NCI-H146 treated with DMSO at 0.1 percent for 48 hours (cell line): ENCODE results near the gene SLC27A6.
"Not testable (repeated sequence)": the region's sequence is repeated elsewhere in the genome, so short reads cannot be mapped to it uniquely, and the experiment has no call there.

Experiments used
- DNase-seq: peaks from one replicate; lab custom pipeline; 2025; ENCODE audit not compliant: unreplicated experiment; lab: John Stamatoyannopoulos, UW

Gene SLC27A6, protein sequence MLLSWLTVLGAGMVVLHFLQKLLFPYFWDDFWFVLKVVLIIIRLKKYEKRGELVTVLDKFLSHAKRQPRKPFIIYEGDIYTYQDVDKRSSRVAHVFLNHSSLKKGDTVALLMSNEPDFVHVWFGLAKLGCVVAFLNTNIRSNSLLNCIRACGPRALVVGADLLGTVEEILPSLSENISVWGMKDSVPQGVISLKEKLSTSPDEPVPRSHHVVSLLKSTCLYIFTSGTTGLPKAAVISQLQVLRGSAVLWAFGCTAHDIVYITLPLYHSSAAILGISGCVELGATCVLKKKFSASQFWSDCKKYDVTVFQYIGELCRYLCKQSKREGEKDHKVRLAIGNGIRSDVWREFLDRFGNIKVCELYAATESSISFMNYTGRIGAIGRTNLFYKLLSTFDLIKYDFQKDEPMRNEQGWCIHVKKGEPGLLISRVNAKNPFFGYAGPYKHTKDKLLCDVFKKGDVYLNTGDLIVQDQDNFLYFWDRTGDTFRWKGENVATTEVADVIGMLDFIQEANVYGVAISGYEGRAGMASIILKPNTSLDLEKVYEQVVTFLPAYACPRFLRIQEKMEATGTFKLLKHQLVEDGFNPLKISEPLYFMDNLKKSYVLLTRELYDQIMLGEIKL

GRCh38 chr5:128965011-128965637 is at the start of gene SLC27A6:
SLC27A6 (plus strand) TSS chr5:128965488; CDS start chr5:128966138, 650 bp downstream.
- DNase-seq, result no peak

GRCh38 chr5:128919542-128919941 is 45.7 kb upstream of the SLC27A6 start:
- DNase-seq, result no peak

DNA sequence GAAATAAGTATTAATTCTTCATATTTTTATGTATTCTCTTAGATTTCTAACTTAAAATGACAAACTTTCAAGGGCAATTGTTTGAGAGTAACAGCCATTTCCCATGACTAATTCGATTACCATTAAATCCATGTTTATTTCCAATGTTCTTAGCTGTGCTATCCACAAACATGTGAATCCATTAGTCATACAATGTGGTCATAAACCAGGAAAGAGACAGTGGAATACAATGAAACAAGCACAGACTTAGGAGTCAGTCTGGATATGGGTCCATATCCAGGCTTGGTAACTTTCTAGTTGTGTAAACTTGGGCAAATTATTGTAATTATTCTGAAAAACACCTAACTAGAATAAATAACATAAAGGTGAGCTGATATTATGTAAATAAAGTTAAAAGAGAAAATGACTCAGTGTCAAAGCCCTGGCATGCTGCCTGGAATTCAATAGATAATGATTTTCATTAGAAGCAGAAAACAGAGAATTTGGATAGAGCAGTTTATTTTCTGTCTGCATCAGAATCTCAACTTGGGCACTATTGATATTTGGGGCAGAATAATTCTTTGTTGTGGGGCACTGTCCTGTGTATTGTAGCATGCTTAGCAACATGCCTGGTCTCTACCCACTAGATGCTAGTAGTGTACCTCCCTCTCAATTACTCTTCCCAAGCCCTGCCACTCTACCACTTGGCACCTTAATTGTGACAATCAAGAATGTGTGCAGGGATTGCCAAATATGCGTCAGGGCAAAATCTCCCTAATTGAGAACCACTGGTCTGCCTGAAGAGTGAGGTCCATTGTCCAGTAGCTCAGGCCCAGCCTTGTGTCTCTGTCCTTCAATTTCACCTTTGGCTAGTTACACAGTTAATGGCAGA is 44.7 kb upstream of the SLC27A6 start:
- DNase-seq, result no peak

- DNase-seq, result no peak
These were observed 41.0 kb upstream of the SLC27A6 start for GRCh38 chr5:128924299-128924698.

DNA sequence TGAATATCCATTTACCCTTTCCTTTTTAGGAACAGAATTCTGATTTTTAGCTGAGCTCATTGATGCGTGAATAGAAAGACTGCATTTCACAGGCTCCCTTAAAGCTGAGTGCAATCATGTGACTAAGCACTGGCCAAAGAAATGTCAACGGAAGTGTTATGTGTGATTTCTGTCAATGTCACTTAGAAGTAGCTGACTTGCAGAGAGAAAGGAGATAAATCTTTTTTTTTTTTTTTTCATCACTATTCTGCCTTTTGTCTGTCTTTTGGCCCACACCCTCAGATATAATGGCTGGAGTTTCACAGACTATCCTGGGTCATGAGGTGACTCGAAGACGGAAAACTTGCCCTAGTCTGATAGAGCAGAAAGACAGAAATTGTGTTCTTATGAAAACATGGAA is 39.3 kb upstream of the SLC27A6 start:
- no peak for DNase-seq

GRCh38 chr5:128927644-128928043 is 37.6 kb upstream of the SLC27A6 start:
- no peak for DNase-seq

- not testable (repeated sequence) for DNase-seq
These were observed 33.1 kb upstream of the SLC27A6 start for GRCh38 chr5:128932232-128932631.

- not testable (repeated sequence) for DNase-seq
These were observed 22.2 kb upstream of the SLC27A6 start for GRCh38 chr5:128943100-128943499.

DNA sequence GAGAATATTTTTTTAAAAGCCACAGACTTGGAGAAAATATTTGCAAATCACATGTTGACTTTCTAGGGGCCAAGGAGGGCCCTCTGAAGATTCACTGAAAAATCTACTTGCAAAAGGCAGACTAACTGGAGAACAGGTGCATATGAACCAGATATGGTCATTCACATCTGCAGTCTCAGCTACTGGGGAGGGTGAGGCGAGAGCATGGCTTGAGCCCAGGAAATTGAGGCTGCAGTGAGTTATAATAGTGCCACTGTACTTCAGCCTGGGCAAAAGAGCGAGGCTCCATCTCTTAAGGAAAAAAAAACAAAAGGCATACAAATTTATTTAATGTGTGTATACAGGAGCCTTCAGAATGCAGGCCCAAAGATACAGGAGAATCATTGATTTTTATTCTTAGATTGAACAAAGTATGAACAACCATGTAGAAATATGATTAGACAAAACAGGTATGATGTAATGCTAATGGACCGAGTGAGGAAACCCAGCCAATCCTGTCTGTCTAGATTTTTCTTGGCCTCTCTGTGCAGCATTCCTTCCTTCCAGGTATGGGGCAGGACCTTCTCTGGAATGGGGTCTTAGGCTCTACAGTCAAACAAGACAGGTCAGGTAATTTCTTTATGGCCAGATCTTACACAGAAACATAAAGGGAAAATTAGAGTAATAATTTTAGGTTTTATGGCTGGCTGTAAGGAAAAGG is 15.3 kb upstream of the SLC27A6 start:
- no peak for DNase-seq

- not testable (repeated sequence) for DNase-seq
These were observed 14.0 kb upstream of the SLC27A6 start for GRCh38 chr5:128951301-128951700.

DNA sequence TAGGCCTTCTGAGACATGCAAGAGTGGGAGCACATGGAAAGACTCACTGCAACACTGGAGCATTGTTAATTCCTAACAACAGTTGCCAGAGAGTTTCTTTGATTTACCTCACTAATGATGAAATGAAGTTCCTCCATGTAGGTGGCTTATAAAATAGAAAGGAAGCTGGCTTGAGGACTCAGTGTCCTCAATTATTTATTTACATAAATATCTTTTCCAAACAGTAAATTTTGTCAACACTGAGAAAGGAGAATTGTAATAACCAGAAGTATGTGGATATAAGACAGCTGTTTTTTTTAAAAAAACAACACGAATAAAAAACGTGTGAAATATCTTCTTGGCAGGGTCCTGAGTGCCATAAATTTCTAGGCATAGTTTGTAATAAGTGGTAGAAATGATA is 9.1 kb upstream of the SLC27A6 start:
- DNase-seq, result no peak

DNA sequence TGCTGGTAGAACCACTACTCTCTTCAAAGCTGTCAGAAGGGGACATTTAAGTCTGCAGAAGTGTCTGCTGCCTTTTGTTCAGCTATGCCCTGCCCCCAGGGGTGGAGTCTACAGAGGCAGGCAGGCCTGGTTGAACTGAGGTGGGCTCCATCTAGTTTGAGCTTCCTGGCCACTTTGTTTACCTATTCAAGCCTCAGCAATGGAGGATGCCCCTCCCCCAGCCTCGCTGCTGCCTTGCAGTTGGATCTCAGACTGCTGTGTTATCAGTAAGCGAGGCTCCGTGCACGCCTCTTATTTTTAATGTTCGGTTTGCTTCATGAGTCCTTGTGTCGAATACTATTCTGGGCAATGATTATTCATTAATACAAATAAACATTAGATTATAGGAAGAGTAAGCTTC is 3.1 kb upstream of the SLC27A6 start:
- no peak for DNase-seq

- no peak for DNase-seq
These were observed 482 bp downstream of the SLC27A6 start for GRCh38 chr5:128965638-128966302.

- no peak for DNase-seq
These were observed 1.1 kb downstream of the SLC27A6 start for GRCh38 chr5:128966375-128966774.

GRCh38 chr5:128966846-128967245 is 1.6 kb downstream of the SLC27A6 start:
- DNase-seq, result no peak

GRCh38 chr5:128973244-128973643 is 8.0 kb downstream of the SLC27A6 start:
- DNase-seq, result no peak

GRCh38 chr5:128974567-128974966 is 9.3 kb downstream of the SLC27A6 start:
- DNase-seq, result no peak

DNA sequence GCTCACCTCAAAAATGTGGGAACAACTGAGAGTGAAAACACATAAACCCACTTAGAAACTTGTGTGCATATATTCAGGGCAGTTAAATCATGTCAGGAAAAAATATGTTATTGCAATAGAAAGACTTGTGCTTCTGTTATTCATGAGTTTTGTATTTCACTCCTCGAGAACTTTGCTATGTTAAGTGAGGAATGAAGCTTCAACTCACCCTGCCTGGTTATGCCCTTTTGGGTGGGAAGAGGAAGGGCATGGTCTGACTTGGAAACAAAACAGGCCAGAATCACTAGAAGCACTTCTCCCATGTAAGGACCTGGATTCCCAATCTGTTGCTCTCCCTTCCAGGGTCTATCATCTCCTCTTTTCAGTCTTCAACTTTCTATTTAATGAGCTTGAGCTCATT is 14.5 kb downstream of the SLC27A6 start:
- DNase-seq, result no peak

DNA sequence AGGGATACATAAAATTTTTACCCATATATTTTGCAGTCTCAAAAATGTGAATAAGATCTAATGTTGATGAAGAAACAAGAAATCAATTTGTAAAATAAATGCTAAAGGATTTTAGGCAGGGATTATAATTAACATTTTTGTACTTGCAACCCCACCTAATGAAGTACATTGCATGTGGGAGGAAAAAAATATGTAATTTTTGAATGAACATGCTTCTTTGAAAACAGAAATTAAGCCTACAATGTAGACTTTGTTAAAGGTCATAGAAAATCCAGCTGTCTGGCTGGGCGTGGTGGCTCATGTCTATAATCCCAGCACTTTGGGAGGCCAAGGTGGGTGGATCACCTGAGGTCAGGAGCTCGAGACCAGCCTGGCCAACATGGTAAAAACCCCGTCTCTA is 15.6 kb downstream of the SLC27A6 start:
- no peak for DNase-seq

- DNase-seq, result no peak
These were observed 19.2 kb downstream of the SLC27A6 start for GRCh38 chr5:128984480-128984879.
